ENCODE data around the gene PCBP1. TPM values are rescaled to one million over a fixed set of nuclear protein-coding genes. Genes with fewer than 3 reads are reported as not detected.

The PCBP1 gene
- polyA plus RNA-seq, 1 of the 3 experiments (the other 2 are of a cell fraction): 94.0 TPM

DNA sequence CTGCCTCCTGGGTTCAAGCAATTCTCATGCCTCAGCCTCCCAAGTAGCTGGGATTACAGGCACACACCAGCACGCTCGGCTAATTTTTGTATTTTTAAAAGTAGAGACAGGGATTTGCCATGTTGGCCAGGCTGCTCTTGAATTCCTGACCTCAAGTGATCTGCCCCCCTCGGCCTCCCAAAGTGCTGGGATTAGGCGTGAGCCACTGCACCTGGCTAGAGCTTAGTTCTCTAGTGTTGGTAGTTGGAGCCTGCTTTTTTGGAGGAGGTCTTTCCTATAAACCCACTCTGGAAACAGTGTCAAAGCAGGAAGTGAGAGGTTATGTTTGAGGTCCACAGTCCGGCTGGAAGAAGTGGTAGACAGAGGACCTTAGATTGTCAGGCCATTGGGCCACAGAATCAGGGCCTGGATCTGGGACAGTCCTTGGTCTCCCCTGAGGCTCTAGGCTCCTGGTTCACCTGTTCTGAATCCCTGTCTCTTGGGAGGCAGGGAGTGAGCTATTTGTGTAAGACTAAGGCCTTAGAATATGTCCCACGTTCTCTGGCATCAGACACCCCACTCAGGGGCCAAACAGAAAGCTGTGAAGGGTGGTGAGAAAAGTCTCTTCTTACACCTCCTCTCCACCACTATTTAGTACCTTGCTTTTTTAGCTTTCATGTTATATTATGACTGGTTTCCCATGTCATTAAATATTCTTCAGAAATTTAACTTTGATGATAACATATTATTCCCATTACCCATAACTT, 34.5 kb downstream of the PCBP1 start:
- H3K9me3 ChIP-seq: no peaks in the 10 kb centered on the region
- ChIA-PET POLR2A (interaction anchor here (0.7 kb wide), 1 partner anchor 136 kb away, joined by 4 read pairs; the partner anchor contains the start of gene PCYOX1), CTCF (interaction anchor here (1.1 kb wide), 1 partner anchor 23 kb away, joined by 3 read pairs; no protein-coding TSS in a partner anchor)
- no peaks in the 10 kb centered on the region for H3K36me3 ChIP-seq (replicated peaks in 1 of 2; ENCODE audit: control insufficient read depth in 1 of 2, insufficient read depth in 2 of 2, low read length in 1 of 2)
- DNase-seq: no peak
- peaks cover 7 to 9% of the 10 kb centered on the region in 2 experiments; a peak in 1 of 4 replicates for H3K4me1 ChIP-seq (ENCODE audit: control insufficient read depth in 1 of 2, insufficient read depth in 2 of 2, low read depth in 1 of 2, low read length in 1 of 2)
- no peak for TF ChIP-seq RXRA (IDR thresholded peaks at IDR 0.05; ENCODE audit: borderline replicate concordance, low read depth)
- TF ChIP-seq, protein P1, sequence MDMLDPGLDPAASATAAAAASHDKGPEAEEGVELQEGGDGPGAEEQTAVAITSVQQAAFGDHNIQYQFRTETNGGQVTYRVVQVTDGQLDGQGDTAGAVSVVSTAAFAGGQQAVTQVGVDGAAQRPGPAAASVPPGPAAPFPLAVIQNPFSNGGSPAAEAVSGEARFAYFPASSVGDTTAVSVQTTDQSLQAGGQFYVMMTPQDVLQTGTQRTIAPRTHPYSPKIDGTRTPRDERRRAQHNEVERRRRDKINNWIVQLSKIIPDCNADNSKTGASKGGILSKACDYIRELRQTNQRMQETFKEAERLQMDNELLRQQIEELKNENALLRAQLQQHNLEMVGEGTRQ (IDR thresholded peaks at IDR 0.05; ENCODE audit: borderline replicate concordance, low read depth, low read length): no peak
- TF ChIP-seq FOXM1 (IDR thresholded peaks at IDR 0.05; ENCODE audit: low read depth): no peak
- TF ChIP-seq RCOR1 (IDR thresholded peaks at IDR 0.05; ENCODE audit: low read length): no peak
- no peak for TF ChIP-seq POLR2AphosphoS5 (IDR thresholded peaks at IDR 0.05; ENCODE audit: low read depth, low read length)
- TF ChIP-seq TCF12 (IDR thresholded peaks at IDR 0.05): no peak
- TF ChIP-seq, protein P2, sequence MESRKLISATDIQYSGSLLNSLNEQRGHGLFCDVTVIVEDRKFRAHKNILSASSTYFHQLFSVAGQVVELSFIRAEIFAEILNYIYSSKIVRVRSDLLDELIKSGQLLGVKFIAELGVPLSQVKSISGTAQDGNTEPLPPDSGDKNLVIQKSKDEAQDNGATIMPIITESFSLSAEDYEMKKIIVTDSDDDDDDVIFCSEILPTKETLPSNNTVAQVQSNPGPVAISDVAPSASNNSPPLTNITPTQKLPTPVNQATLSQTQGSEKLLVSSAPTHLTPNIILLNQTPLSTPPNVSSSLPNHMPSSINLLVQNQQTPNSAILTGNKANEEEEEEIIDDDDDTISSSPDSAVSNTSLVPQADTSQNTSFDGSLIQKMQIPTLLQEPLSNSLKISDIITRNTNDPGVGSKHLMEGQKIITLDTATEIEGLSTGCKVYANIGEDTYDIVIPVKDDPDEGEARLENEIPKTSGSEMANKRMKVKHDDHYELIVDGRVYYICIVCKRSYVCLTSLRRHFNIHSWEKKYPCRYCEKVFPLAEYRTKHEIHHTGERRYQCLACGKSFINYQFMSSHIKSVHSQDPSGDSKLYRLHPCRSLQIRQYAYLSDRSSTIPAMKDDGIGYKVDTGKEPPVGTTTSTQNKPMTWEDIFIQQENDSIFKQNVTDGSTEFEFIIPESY (IDR thresholded peaks at IDR 0.05; ENCODE audit: borderline replicate concordance, low read depth): no peak
- TF ChIP-seq FOSL2 (IDR thresholded peaks at IDR 0.05; ENCODE audit: borderline replicate concordance, low read depth): no peak
- no peak for TF ChIP-seq NRF1 (IDR thresholded peaks at IDR 0.05; ENCODE audit: low read depth, low read length)
- TF ChIP-seq, protein P3, sequence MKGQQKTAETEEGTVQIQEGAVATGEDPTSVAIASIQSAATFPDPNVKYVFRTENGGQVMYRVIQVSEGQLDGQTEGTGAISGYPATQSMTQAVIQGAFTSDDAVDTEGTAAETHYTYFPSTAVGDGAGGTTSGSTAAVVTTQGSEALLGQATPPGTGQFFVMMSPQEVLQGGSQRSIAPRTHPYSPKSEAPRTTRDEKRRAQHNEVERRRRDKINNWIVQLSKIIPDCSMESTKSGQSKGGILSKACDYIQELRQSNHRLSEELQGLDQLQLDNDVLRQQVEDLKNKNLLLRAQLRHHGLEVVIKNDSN (IDR thresholded peaks at IDR 0.05; ENCODE audit: borderline replicate concordance, low read depth): no peak
- TF ChIP-seq MXI1 (IDR thresholded peaks at IDR 0.05; ENCODE audit: low read depth, low read length): no peak
- TF ChIP-seq, protein P4, sequence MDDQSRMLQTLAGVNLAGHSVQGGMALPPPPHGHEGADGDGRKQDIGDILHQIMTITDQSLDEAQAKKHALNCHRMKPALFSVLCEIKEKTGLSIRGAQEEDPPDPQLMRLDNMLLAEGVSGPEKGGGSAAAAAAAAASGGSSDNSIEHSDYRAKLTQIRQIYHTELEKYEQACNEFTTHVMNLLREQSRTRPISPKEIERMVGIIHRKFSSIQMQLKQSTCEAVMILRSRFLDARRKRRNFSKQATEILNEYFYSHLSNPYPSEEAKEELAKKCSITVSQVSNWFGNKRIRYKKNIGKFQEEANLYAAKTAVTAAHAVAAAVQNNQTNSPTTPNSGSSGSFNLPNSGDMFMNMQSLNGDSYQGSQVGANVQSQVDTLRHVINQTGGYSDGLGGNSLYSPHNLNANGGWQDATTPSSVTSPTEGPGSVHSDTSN (IDR thresholded peaks at IDR 0.05): no peak
- TF ChIP-seq RFX5 (IDR thresholded peaks at IDR 0.05; ENCODE audit: low read length): no peak
- TF ChIP-seq CHD2 (IDR thresholded peaks at IDR 0.05; ENCODE audit: low read length, partially characterized antibody): no peak
- TF ChIP-seq, protein P5, sequence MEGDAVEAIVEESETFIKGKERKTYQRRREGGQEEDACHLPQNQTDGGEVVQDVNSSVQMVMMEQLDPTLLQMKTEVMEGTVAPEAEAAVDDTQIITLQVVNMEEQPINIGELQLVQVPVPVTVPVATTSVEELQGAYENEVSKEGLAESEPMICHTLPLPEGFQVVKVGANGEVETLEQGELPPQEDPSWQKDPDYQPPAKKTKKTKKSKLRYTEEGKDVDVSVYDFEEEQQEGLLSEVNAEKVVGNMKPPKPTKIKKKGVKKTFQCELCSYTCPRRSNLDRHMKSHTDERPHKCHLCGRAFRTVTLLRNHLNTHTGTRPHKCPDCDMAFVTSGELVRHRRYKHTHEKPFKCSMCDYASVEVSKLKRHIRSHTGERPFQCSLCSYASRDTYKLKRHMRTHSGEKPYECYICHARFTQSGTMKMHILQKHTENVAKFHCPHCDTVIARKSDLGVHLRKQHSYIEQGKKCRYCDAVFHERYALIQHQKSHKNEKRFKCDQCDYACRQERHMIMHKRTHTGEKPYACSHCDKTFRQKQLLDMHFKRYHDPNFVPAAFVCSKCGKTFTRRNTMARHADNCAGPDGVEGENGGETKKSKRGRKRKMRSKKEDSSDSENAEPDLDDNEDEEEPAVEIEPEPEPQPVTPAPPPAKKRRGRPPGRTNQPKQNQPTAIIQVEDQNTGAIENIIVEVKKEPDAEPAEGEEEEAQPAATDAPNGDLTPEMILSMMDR (IDR thresholded peaks at IDR 0.05): no peak
- TF ChIP-seq, protein P6, sequence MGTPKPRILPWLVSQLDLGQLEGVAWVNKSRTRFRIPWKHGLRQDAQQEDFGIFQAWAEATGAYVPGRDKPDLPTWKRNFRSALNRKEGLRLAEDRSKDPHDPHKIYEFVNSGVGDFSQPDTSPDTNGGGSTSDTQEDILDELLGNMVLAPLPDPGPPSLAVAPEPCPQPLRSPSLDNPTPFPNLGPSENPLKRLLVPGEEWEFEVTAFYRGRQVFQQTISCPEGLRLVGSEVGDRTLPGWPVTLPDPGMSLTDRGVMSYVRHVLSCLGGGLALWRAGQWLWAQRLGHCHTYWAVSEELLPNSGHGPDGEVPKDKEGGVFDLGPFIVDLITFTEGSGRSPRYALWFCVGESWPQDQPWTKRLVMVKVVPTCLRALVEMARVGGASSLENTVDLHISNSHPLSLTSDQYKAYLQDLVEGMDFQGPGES (IDR thresholded peaks at IDR 0.05; ENCODE audit: low read depth, low read length): no peak
- no peak for TF ChIP-seq SIN3A (IDR thresholded peaks at IDR 0.05; ENCODE audit: borderline replicate concordance, low read depth, low read length)
- peaks cover 16% of the 10 kb centered on the region for H3F3A ChIP-seq (replicated peaks; ENCODE audit: insufficient read depth)
- 95% methylated on average over 6 of the region's 6 CpGs for WGBS (ENCODE audit: low lambda C conversion rate)
- H4K20me1 ChIP-seq (ENCODE audit: insufficient read depth): no peaks in the 10 kb centered on the region
- H3K4me2 ChIP-seq: no peak overlapping the region
- H3K27me3 ChIP-seq (ENCODE audit: insufficient read depth): no peaks in the 10 kb centered on the region
- H3K4me3 ChIP-seq (ENCODE audit: low read depth in 2 of 2, low read length in 1 of 2): no peak overlapping the region
- no peak overlapping the region for H3K9ac ChIP-seq
- H2AFZ ChIP-seq (ENCODE audit: low read depth): no peak overlapping the region
- no peaks in the 10 kb centered on the region for H3K79me2 ChIP-seq (ENCODE audit: insufficient read depth)
- no peaks in the 10 kb centered on the region for H3K9me2 ChIP-seq
- no peak overlapping the region for H3K27ac ChIP-seq (ENCODE audit: low read depth in 2 of 2, low read length in 1 of 2)
